Astrocyte (in vitro differentiated cells and primary cell): ENCODE results near the gene ELMO3. TPM values are rescaled to one million over a fixed set of nuclear protein-coding genes. Genes with fewer than 3 reads are reported as not detected.
A peak's percentile ranks its signal among the peaks of the same experiment; 100 is the strongest.

Experiments used
- DNase-seq: peaks from one replicate; pipeline ENCODE4 v3.0.0-alpha.2; 2010; ENCODE audit warnings: low read depth
- FAIRE-seq: peaks from 2 replicates; lab custom pipeline; 2011; peaks lifted over from hg19 to GRCh38; lab: Jason Lieb, UNC
- H2AFZ ChIP-seq: 2 replicates; pipeline ENCODE4 v1.6.0; 2012; ENCODE audit warnings: low read depth, low read length, inconsistent platforms
- H3K27ac ChIP-seq: 2 replicates; pipeline ENCODE4 v1.5.1; 2011; ENCODE audit warnings: low read depth, low read length, inconsistent platforms
- H3K27me3 ChIP-seq: 2 replicates; pipeline ENCODE4 v1.6.0; 2011; ENCODE audit warnings: low read length, inconsistent platforms; ENCODE audit not compliant: insufficient read depth
- H3K36me3 ChIP-seq: 2 replicates; pipeline ENCODE4 v1.5.1; 2011; ENCODE audit warnings: low read length, inconsistent platforms; ENCODE audit not compliant: insufficient read depth
- H3K4me1 ChIP-seq: 2 replicates; pipeline ENCODE4 v1.5.1; 2011; ENCODE audit warnings: low read length, inconsistent platforms; ENCODE audit not compliant: insufficient read depth
- H3K4me2 ChIP-seq: 2 replicates; pipeline ENCODE4 v1.6.0; 2012; ENCODE audit warnings: low read length, inconsistent platforms
- H3K4me3 ChIP-seq: 2 replicates; pipeline ENCODE4 v1.5.1; 2011; ENCODE audit warnings: low read depth, mild to moderate bottlenecking, low read length, inconsistent platforms; ENCODE audit not compliant: insufficient read depth
- H3K79me2 ChIP-seq: 2 replicates; pipeline ENCODE4 v1.6.0; 2012; ENCODE audit warnings: mild to moderate bottlenecking, low read length, inconsistent platforms; ENCODE audit not compliant: insufficient read depth
- H3K9ac ChIP-seq: 2 replicates; pipeline ENCODE4 v1.6.0; 2012; ENCODE audit warnings: mild to moderate bottlenecking, low read length, inconsistent platforms
- H3K9me3 ChIP-seq: 2 replicates; pipeline ENCODE4 v1.5.1; 2012; ENCODE audit warnings: low read depth, mild to moderate bottlenecking, low read length, inconsistent platforms; ENCODE audit not compliant: insufficient read depth
- H4K20me1 ChIP-seq: 2 replicates; pipeline ENCODE4 v1.6.0; 2012; ENCODE audit warnings: low read length, inconsistent platforms; ENCODE audit not compliant: insufficient read depth
- H3K27ac Mint-ChIP-seq: one replicate; pipeline ENCODE4 v1.8.0; 2021; ENCODE audit warnings: mild to moderate bottlenecking, mixed read lengths; ENCODE audit not compliant: unreplicated experiment
- H3K27me3 Mint-ChIP-seq: one replicate; pipeline ENCODE4 v1.8.0; 2021; ENCODE audit warnings: low read depth, mixed read lengths; ENCODE audit not compliant: unreplicated experiment
- H3K36me3 Mint-ChIP-seq: one replicate; pipeline ENCODE4 v1.8.0; 2021; ENCODE audit warnings: low read depth, mixed read lengths; ENCODE audit not compliant: unreplicated experiment
- H3K4me1 Mint-ChIP-seq: one replicate; pipeline ENCODE4 v1.8.0; 2021; ENCODE audit warnings: low read depth, mixed read lengths; ENCODE audit not compliant: unreplicated experiment
- H3K4me3 Mint-ChIP-seq: one replicate; pipeline ENCODE4 v1.8.0; 2021; ENCODE audit warnings: mild to moderate bottlenecking, moderate library complexity, mixed read lengths; ENCODE audit not compliant: unreplicated experiment
- H3K9me3 Mint-ChIP-seq: one replicate; pipeline ENCODE4 v1.8.0; 2021; ENCODE audit warnings: mild to moderate bottlenecking, mixed read lengths; ENCODE audit not compliant: unreplicated experiment
- EZH2 ChIP-seq: IDR thresholded peaks from 2 replicates; pipeline ENCODE4 v1.6.1; 2012; ENCODE audit warnings: mild to moderate bottlenecking, low read length, inconsistent platforms; ENCODE audit not compliant: insufficient read depth
- total RNA-seq: library from RNA; stranded (reverse); gene quantifications from 2 replicates; pipeline ENCODE4 v1.2.1, GENCODE V29; 2021
- TF ChIP-seq, protein P1 (sequence below): IDR thresholded peaks from 2 replicates; pipeline ENCODE4 v1.5.1; 2011; ENCODE audit warnings: low read depth, mild to moderate bottlenecking, inconsistent platforms, low read length, moderate library complexity; ENCODE audit not compliant: insufficient read depth

The ELMO3 gene
- total RNA-seq, 1 donor from 2014 or later = 1.4 TPM

DNA sequence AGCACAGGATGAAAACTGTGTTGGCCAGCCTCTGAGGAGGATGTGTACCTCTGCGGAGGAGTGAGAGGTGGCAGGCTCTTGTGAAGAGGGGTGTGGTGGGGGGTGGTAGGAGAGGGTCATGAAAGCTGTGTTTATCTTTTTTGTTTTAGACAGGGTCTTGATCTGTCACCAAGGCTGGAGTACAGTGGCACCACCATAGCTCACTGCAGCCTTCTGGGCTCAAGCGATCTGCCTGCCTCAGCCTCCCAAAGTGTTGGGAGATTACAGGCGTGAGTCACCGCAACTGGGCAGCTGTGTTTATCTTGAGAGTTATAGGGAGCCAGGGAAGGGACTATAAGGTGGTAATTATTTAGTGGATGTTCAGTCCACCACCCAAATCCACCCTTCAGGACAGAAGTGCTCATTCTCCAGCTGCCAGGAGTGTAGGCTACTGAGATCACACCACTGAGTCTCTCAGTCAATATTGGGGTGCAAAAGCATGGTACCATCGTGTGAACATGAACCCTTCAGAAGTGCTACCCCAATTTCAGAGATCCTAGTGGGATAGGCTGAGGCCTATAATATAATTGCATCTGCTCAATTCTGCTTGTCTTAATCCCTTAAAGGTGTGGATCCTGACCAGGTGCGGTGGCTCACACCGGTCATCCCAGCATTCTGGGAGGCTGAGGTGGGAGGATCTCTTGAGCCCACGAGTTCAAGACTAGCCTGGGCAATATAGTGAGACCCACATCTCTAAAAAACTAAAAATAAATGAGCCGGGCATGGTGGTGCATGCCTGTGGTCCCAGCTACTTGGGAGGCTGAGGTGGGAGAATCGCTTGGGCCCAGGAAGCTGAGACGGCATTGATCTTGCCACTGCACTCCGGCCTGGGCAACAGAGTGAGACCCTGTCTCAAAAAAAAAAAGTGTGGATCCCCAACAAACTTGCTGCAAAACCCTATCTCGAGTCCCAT, 8.2 kb upstream of the ELMO3 start:
- H3K4me2 ChIP-seq = no peak overlapping the region
- Mint-ChIP-seq H3K36me3 (peaks cover 15% of the 10 kb centered on the region), H3K9me3 (no peaks in the 10 kb centered on the region), H3K4me3 (peak overlapping the region; percentile 93), H3K27ac (no peak overlapping the region), H3K27me3 (no peaks in the 10 kb centered on the region), H3K4me1 (peaks cover 21% of the 10 kb centered on the region)
- H3K4me1 ChIP-seq = peaks cover 15% of the 10 kb centered on the region
- FAIRE-seq (no peak), DNase-seq (no peak)
- peaks cover 18% of the 10 kb centered on the region for H3K36me3 ChIP-seq
- no peak overlapping the region for H3K27ac ChIP-seq
- no peak overlapping the region for H2AFZ ChIP-seq
- no peak for TF ChIP-seq EZH2
- H3K4me3 ChIP-seq = no peak overlapping the region
- H3K27me3 ChIP-seq = no peaks in the 10 kb centered on the region
- H3K79me2 ChIP-seq = peaks cover 36% of the 10 kb centered on the region
- peaks cover 40% of the 10 kb centered on the region for H4K20me1 ChIP-seq
- no peaks in the 10 kb centered on the region for H3K9me3 ChIP-seq
- no peak overlapping the region for H3K9ac ChIP-seq

DNA sequence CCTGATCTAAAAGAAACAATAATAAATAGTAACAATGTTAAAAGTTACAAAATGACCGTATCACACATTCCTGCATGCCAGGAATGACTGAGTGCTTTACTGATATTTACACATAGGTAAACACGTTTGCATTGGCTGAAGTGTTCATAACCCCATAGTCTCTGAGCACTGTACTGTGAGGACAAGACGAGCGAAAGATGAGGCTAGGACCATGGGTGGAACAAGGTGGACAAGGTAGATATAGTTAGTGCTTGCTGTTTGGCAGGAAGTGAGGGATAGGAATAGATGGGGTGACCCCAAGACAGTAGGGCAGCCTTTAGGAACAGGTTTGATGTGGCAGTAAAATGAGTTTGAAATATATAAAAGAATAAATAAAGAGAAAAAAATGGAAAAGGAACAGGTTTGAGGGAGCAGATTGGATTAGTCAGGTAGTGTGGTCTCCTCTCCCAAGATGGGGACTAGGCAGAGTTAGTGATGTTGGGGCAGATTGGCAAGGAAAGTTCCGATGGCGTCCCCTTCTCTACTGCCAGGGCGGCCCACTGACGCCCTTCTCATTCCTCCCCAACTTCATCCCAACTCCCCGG, 7.4 kb upstream of the ELMO3 start:
- Histone ChIP-seq H3K79me2 (peaks cover 36% of the 10 kb centered on the region), H3K27ac (no peak overlapping the region), H3K36me3 (peaks cover 26% of the 10 kb centered on the region), H2AFZ (peak overlapping the region; percentile 51), H3K4me1 (peaks cover 15% of the 10 kb centered on the region), H3K27me3 (no peaks in the 10 kb centered on the region), H4K20me1 (peaks cover 40% of the 10 kb centered on the region), H3K4me3 (peak overlapping the region; percentile 89), H3K9ac (peak overlapping the region; percentile 93), H3K4me2 (peak overlapping the region; percentile 95), H3K9me3 (no peaks in the 10 kb centered on the region)
- H3K9me3 Mint-ChIP-seq = no peaks in the 10 kb centered on the region
- H3K27me3 Mint-ChIP-seq = no peaks in the 10 kb centered on the region
- TF ChIP-seq EZH2 = no peak
- TF ChIP-seq, protein P1, sequence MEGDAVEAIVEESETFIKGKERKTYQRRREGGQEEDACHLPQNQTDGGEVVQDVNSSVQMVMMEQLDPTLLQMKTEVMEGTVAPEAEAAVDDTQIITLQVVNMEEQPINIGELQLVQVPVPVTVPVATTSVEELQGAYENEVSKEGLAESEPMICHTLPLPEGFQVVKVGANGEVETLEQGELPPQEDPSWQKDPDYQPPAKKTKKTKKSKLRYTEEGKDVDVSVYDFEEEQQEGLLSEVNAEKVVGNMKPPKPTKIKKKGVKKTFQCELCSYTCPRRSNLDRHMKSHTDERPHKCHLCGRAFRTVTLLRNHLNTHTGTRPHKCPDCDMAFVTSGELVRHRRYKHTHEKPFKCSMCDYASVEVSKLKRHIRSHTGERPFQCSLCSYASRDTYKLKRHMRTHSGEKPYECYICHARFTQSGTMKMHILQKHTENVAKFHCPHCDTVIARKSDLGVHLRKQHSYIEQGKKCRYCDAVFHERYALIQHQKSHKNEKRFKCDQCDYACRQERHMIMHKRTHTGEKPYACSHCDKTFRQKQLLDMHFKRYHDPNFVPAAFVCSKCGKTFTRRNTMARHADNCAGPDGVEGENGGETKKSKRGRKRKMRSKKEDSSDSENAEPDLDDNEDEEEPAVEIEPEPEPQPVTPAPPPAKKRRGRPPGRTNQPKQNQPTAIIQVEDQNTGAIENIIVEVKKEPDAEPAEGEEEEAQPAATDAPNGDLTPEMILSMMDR = no peak
- H3K4me1 Mint-ChIP-seq = peaks cover 18% of the 10 kb centered on the region
- peak overlapping the region; percentile 93 for H3K4me3 Mint-ChIP-seq
- H3K36me3 Mint-ChIP-seq = peaks cover 18% of the 10 kb centered on the region
- H3K27ac Mint-ChIP-seq = peak overlapping the region; percentile 66
- no peak for DNase-seq
- FAIRE-seq = no peak

GRCh38 chr16:67191995-67192681, 6.8 kb upstream of the ELMO3 start, which contains the start of gene E2F4:
TSS of gene E2F4 (plus strand) at chr16:67192155. CDS start at chr16:67192228, 73 bp downstream.
- H3K27ac ChIP-seq = peak within 1 kb of the TSS; percentile 53
- H3K27me3 Mint-ChIP-seq = no peaks in the 10 kb centered on the region

More at GRCh38 chr16:67191995-67192681, 6.8 kb upstream of the ELMO3 start, which contains the start of gene E2F4:
- FAIRE-seq (no peak), DNase-seq (peak; percentile 85)
- H3K9ac ChIP-seq = peak within 1 kb of the TSS; percentile 93
- no peaks in the 10 kb centered on the region for H3K27me3 ChIP-seq
- H2AFZ ChIP-seq = peak within 1 kb of the TSS; percentile 74
- H3K79me2 ChIP-seq = peaks cover 40% of the 10 kb centered on the region
- peak within 1 kb of the TSS; percentile 95 for H3K4me2 ChIP-seq
- peaks cover 30% of the 10 kb centered on the region for H3K36me3 ChIP-seq
- H3K4me3 ChIP-seq = peak within 1 kb of the TSS; percentile 89
- TF ChIP-seq, protein P1 = no peak
- TF ChIP-seq EZH2 = no peak
- Mint-ChIP-seq H3K36me3 (peaks cover 22% of the 10 kb centered on the region), H3K4me3 (peak within 1 kb of the TSS; percentile 93), H3K4me1 (peaks cover 17% of the 10 kb centered on the region), H3K9me3 (no peaks in the 10 kb centered on the region), H3K27ac (peak within 1 kb of the TSS; percentile 66)
- H4K20me1 ChIP-seq = peaks cover 45% of the 10 kb centered on the region
- peaks cover 15% of the 10 kb centered on the region for H3K4me1 ChIP-seq
- no peaks in the 10 kb centered on the region for H3K9me3 ChIP-seq
